ENCODE measurements around the gene TMEM8B.

Gene TMEM8B

GRCh38 chr9:35859990-35860339 lies 30.9 kb downstream of the TMEM8B start:
- H3K9ac ChIP-seq (ENCODE audit: low read depth, low read length) = no peak overlapping the region
- no peaks in the 10 kb centered on the region for H3K36me3 ChIP-seq (ENCODE audit: insufficient read depth, low read length)
- no peak overlapping the region for H3K4me3 ChIP-seq (ENCODE audit: low read length)
- no peaks in the 10 kb centered on the region for H3K4me1 ChIP-seq (ENCODE audit: control insufficient read depth, insufficient read depth, low read length)
- H3K27me3 ChIP-seq (ENCODE audit: control insufficient read depth, insufficient read depth, low read length) = peaks cover 58% of the 10 kb centered on the region
- no peak overlapping the region for H3K4me2 ChIP-seq (ENCODE audit: low read length)
- H3K9me3 ChIP-seq (replicated peaks; ENCODE audit: low read length) = no peaks in the 10 kb centered on the region

- Histone ChIP-seq H3K4me1 (ENCODE audit: control insufficient read depth, insufficient read depth, low read length) (no peaks in the 10 kb centered on the region), H3K9ac (ENCODE audit: low read depth, low read length) (no peak overlapping the region), H3K4me2 (ENCODE audit: low read length) (no peak overlapping the region), H3K9me3 (replicated peaks; ENCODE audit: low read length) (no peaks in the 10 kb centered on the region), H3K36me3 (ENCODE audit: insufficient read depth, low read length) (no peaks in the 10 kb centered on the region), H3K4me3 (ENCODE audit: low read length) (no peak overlapping the region), H3K27me3 (ENCODE audit: control insufficient read depth, insufficient read depth, low read length) (peaks cover 52% of the 10 kb centered on the region)
Observed at GRCh38 chr9:35861161-35861897, 32.3 kb downstream of the TMEM8B start.

- Histone ChIP-seq H3K9me3 (replicated peaks; ENCODE audit: low read length) (no peaks in the 10 kb centered on the region), H3K4me3 (ENCODE audit: low read length) (no peak overlapping the region), H3K36me3 (ENCODE audit: insufficient read depth, low read length) (no peaks in the 10 kb centered on the region), H3K27me3 (ENCODE audit: control insufficient read depth, insufficient read depth, low read length) (peaks cover 52% of the 10 kb centered on the region), H3K4me2 (ENCODE audit: low read length) (no peak overlapping the region), H3K9ac (ENCODE audit: low read depth, low read length) (no peak overlapping the region), H3K4me1 (ENCODE audit: control insufficient read depth, insufficient read depth, low read length) (no peaks in the 10 kb centered on the region)
Observed at GRCh38 chr9:35862328-35862727, 33.3 kb downstream of the TMEM8B start.

GRCh38 chr9:35863583-35863982 lies 34.6 kb downstream of the TMEM8B start:
- H3K9ac ChIP-seq (ENCODE audit: low read depth, low read length) = no peak overlapping the region
- H3K4me1 ChIP-seq (ENCODE audit: control insufficient read depth, insufficient read depth, low read length) = no peaks in the 10 kb centered on the region
- H3K4me2 ChIP-seq (ENCODE audit: low read length) = no peak overlapping the region

GRCh38 chr9:35864695-35865255 lies 35.7 kb downstream of the TMEM8B start:
- Histone ChIP-seq H3K36me3 (ENCODE audit: insufficient read depth, low read length) (no peaks in the 10 kb centered on the region), H3K9ac (ENCODE audit: low read depth, low read length) (no peak overlapping the region), H3K4me1 (ENCODE audit: control insufficient read depth, insufficient read depth, low read length) (no peaks in the 10 kb centered on the region), H3K4me2 (ENCODE audit: low read length) (no peak overlapping the region), H3K27me3 (ENCODE audit: control insufficient read depth, insufficient read depth, low read length) (peaks cover 48% of the 10 kb centered on the region), H3K9me3 (replicated peaks; ENCODE audit: low read length) (no peaks in the 10 kb centered on the region), H3K4me3 (ENCODE audit: low read length) (no peak overlapping the region)

More at GRCh38 chr9:35863583-35863982, 34.6 kb downstream of the TMEM8B start:
- Histone ChIP-seq H3K27me3 (ENCODE audit: control insufficient read depth, insufficient read depth, low read length) (peaks cover 52% of the 10 kb centered on the region), H3K9me3 (replicated peaks; ENCODE audit: low read length) (no peaks in the 10 kb centered on the region), H3K4me3 (ENCODE audit: low read length) (no peak overlapping the region), H3K36me3 (ENCODE audit: insufficient read depth, low read length) (no peaks in the 10 kb centered on the region)

- Histone ChIP-seq H3K36me3 (ENCODE audit: insufficient read depth, low read length) (no peaks in the 10 kb centered on the region), H3K4me3 (ENCODE audit: low read length) (no peak overlapping the region), H3K4me2 (ENCODE audit: low read length) (no peak overlapping the region), H3K27me3 (ENCODE audit: control insufficient read depth, insufficient read depth, low read length) (peaks cover 20% of the 10 kb centered on the region), H3K4me1 (ENCODE audit: control insufficient read depth, insufficient read depth, low read length) (no peaks in the 10 kb centered on the region), H3K9me3 (replicated peaks; ENCODE audit: low read length) (no peaks in the 10 kb centered on the region), H3K9ac (ENCODE audit: low read depth, low read length) (no peak overlapping the region)
Observed at GRCh38 chr9:35867538-35867937, 38.5 kb downstream of the TMEM8B start.

GRCh38 chr9:35868933-35869332 lies 39.9 kb downstream of the TMEM8B start:
- no peak overlapping the region for H3K9ac ChIP-seq (ENCODE audit: low read depth, low read length)
- H3K4me2 ChIP-seq (ENCODE audit: low read length) = no peak overlapping the region
- H3K4me3 ChIP-seq (ENCODE audit: low read length) = no peak overlapping the region
- H3K4me1 ChIP-seq (ENCODE audit: control insufficient read depth, insufficient read depth, low read length) = no peaks in the 10 kb centered on the region
- peaks cover 7% of the 10 kb centered on the region for H3K27me3 ChIP-seq (ENCODE audit: control insufficient read depth, insufficient read depth, low read length)
- no peaks in the 10 kb centered on the region for H3K9me3 ChIP-seq (replicated peaks; ENCODE audit: low read length)
- H3K36me3 ChIP-seq (ENCODE audit: insufficient read depth, low read length) = no peaks in the 10 kb centered on the region

- Histone ChIP-seq H3K4me3 (ENCODE audit: low read length) (no peak overlapping the region), H3K9ac (ENCODE audit: low read depth, low read length) (no peak overlapping the region), H3K36me3 (ENCODE audit: insufficient read depth, low read length) (no peaks in the 10 kb centered on the region)
Observed at GRCh38 chr9:35869621-35870216, 40.7 kb downstream of the TMEM8B start.

GRCh38 chr9:35870351-35870923 lies 41.4 kb downstream of the TMEM8B start, which contains the start of gene OR13J1:
OR13J1 (minus strand) TSS chr9:35870401; CDS start chr9:35870401, 0 bp downstream.
- H3K9me3 ChIP-seq (replicated peaks; ENCODE audit: low read length) = no peaks in the 10 kb centered on the region
- H3K4me3 ChIP-seq (ENCODE audit: low read length) = no peak within 1 kb of the TSS
- no peak within 1 kb of the TSS for H3K4me2 ChIP-seq (ENCODE audit: low read length)
- H3K9ac ChIP-seq (ENCODE audit: low read depth, low read length) = no peak within 1 kb of the TSS
- no peaks in the 10 kb centered on the region for H3K4me1 ChIP-seq (ENCODE audit: control insufficient read depth, insufficient read depth, low read length)
- no peaks in the 10 kb centered on the region for H3K36me3 ChIP-seq (ENCODE audit: insufficient read depth, low read length)
- no peaks in the 10 kb centered on the region for H3K27me3 ChIP-seq (ENCODE audit: control insufficient read depth, insufficient read depth, low read length)

More at GRCh38 chr9:35869621-35870216, 40.7 kb downstream of the TMEM8B start:
- no peaks in the 10 kb centered on the region for H3K4me1 ChIP-seq (ENCODE audit: control insufficient read depth, insufficient read depth, low read length)
- H3K4me2 ChIP-seq (ENCODE audit: low read length) = no peak overlapping the region
- no peaks in the 10 kb centered on the region for H3K27me3 ChIP-seq (ENCODE audit: control insufficient read depth, insufficient read depth, low read length)
- no peaks in the 10 kb centered on the region for H3K9me3 ChIP-seq (replicated peaks; ENCODE audit: low read length)

- H3K9me3 ChIP-seq (replicated peaks; ENCODE audit: low read length) = no peaks in the 10 kb centered on the region
- peaks cover 3% of the 10 kb centered on the region for H3K27me3 ChIP-seq (ENCODE audit: control insufficient read depth, insufficient read depth, low read length)
- H3K4me2 ChIP-seq (ENCODE audit: low read length) = no peak overlapping the region
- H3K4me1 ChIP-seq (ENCODE audit: control insufficient read depth, insufficient read depth, low read length) = no peaks in the 10 kb centered on the region
- H3K9ac ChIP-seq (ENCODE audit: low read depth, low read length) = no peak overlapping the region
- H3K4me3 ChIP-seq (ENCODE audit: low read length) = no peak overlapping the region
- no peaks in the 10 kb centered on the region for H3K36me3 ChIP-seq (ENCODE audit: insufficient read depth, low read length)
Observed at GRCh38 chr9:35871545-35871944, 42.5 kb downstream of the TMEM8B start.

- Histone ChIP-seq H3K4me2 (ENCODE audit: low read length) (no peak overlapping the region), H3K27me3 (ENCODE audit: control insufficient read depth, insufficient read depth, low read length) (peaks cover 3% of the 10 kb centered on the region), H3K9ac (ENCODE audit: low read depth, low read length) (no peak overlapping the region), H3K4me1 (ENCODE audit: control insufficient read depth, insufficient read depth, low read length) (no peaks in the 10 kb centered on the region), H3K36me3 (ENCODE audit: insufficient read depth, low read length) (no peaks in the 10 kb centered on the region), H3K4me3 (ENCODE audit: low read length) (no peak overlapping the region), H3K9me3 (replicated peaks; ENCODE audit: low read length) (peaks cover 6% of the 10 kb centered on the region)
Observed at GRCh38 chr9:35872505-35872904, 43.5 kb downstream of the TMEM8B start.
